ENCODE results near the gene GIGYF2.
A peak's percentile ranks its signal among the peaks of the same experiment; 100 is the strongest.

The GIGYF2 gene

GRCh38 chr2:232757905-232758304 lies 60.8 kb downstream of the GIGYF2 start:
- Histone ChIP-seq H3K4me3 (ENCODE audit: low read depth, low read length) (no peak overlapping the region), H3K4me1 (ENCODE audit: control insufficient read depth, insufficient read depth, low read length) (no peaks in the 10 kb centered on the region), H3K27ac (ENCODE audit: extremely low read depth, low read depth, low read length) (no peak overlapping the region), H3K36me3 (ENCODE audit: control insufficient read depth in 2 of 2, insufficient read depth in 1 of 2, low read length in 2 of 2) (peaks cover 30 to 71% of the 10 kb centered on the region in 2 experiments), H3K9me3 (ENCODE audit: control insufficient read depth, insufficient read depth, low read depth, low read length) (no peaks in the 10 kb centered on the region)
- ChIA-PET CTCF (interaction anchor here (0.6 to 0.9 kb wide), 2 partner anchors 40 to 150 kb away, joined by 3 to 6 read pairs; no protein-coding TSS in a partner anchor), POLR2A (no interaction called here)
- no peak for TF ChIP-seq ZNF792 (tag by site-specific recombination; IDR thresholded peaks at IDR 0.05)
- 0 out of 2 replicates have a peak, but pooled peaks have one; percentile 29 for TF ChIP-seq SP7 (tag by site-specific recombination; IDR thresholded peaks at IDR 0.05)
- no peak for TF ChIP-seq ZNF335 (tag by site-specific recombination; conservative IDR thresholded peaks at IDR 0.05)

GRCh38 chr2:232761301-232761907 lies 64.3 kb downstream of the GIGYF2 start:
- CTCF ChIA-PET = interaction anchor here (0.6 to 2.2 kb wide), 5 partner anchors 10 to 293 kb away, joined by 3 to 7 read pairs (median 5); no protein-coding TSS in a partner anchor
- H3K4me1 ChIP-seq (ENCODE audit: control insufficient read depth, insufficient read depth, low read length) = no peaks in the 10 kb centered on the region
- POLR2A ChIA-PET = no interaction called here
- peaks cover 14 to 78% of the 10 kb centered on the region in 2 experiments for H3K36me3 ChIP-seq (ENCODE audit: control insufficient read depth in 2 of 2, insufficient read depth in 1 of 2, low read length in 2 of 2)
- H3K27ac ChIP-seq (ENCODE audit: extremely low read depth, low read depth, low read length) = no peak overlapping the region
- TF ChIP-seq INSM2 (tag by site-specific recombination; IDR thresholded peaks at IDR 0.05) (no peak), ZNF292 (tag by site-specific recombination; IDR thresholded peaks at IDR 0.05; ENCODE audit: borderline replicate concordance, low read depth) (no peak), CTCF (tag by site-specific recombination; IDR thresholded peaks at IDR 0.05) (0 out of 2 replicates have a peak, but pooled peaks have one; percentile 26), ZNF654 (tag by site-specific recombination; IDR thresholded peaks at IDR 0.05; ENCODE audit: low read depth) (peak; percentile 54)
- no peaks in the 10 kb centered on the region for H3K9me3 ChIP-seq (ENCODE audit: control insufficient read depth, insufficient read depth, low read depth, low read length)
- no peak overlapping the region for H3K4me3 ChIP-seq (ENCODE audit: low read depth, low read length)

- CTCF ChIA-PET = interaction anchor here (0.5 to 0.7 kb wide), 3 partner anchors 99 to 482 kb away, joined by 3 to 4 read pairs (median 3); no protein-coding TSS in a partner anchor
Measured at GRCh38 chr2:232767866-232768265, 70.7 kb downstream of the GIGYF2 start.

GRCh38 chr2:232770207-232770606 lies 73.1 kb downstream of the GIGYF2 start:
- no peaks in the 10 kb centered on the region for H3K4me1 ChIP-seq (ENCODE audit: control insufficient read depth, insufficient read depth, low read length)
- no peak overlapping the region for H3K4me3 ChIP-seq (ENCODE audit: low read depth, low read length)
- H3K9me3 ChIP-seq (ENCODE audit: control insufficient read depth, insufficient read depth, low read depth, low read length) = no peaks in the 10 kb centered on the region
- H3K36me3 ChIP-seq (ENCODE audit: control insufficient read depth in 2 of 2, insufficient read depth in 1 of 2, low read length in 2 of 2) = peaks cover 13 to 71% of the 10 kb centered on the region in 2 experiments
- CTCF ChIA-PET = interaction anchor here (0.7 kb wide), 1 partner anchor 284 kb away, joined by 4 read pairs; no protein-coding TSS in a partner anchor
- POLR2A ChIA-PET = no interaction called here
- no peak overlapping the region for H3K27ac ChIP-seq (ENCODE audit: extremely low read depth, low read depth, low read length)
- TF ChIP-seq ZBTB1 (tag by site-specific recombination; IDR thresholded peaks at IDR 0.05) (no peak), GFI1B (tag by site-specific recombination; IDR thresholded peaks at IDR 0.05) (no peak), FEZF1 (tag by site-specific recombination; IDR thresholded peaks at IDR 0.05) (no peak), ZNF560 (tag by site-specific recombination; IDR thresholded peaks at IDR 0.05; ENCODE audit: borderline replicate concordance) (no peak), ZSCAN18 (tag by site-specific recombination; IDR thresholded peaks at IDR 0.05) (no peak), AEBP2 (tag by site-specific recombination; IDR thresholded peaks at IDR 0.05; ENCODE audit: borderline replicate concordance) (no peak), KLF8 (tag by site-specific recombination; IDR thresholded peaks at IDR 0.05) (no peak)

More at GRCh38 chr2:232767866-232768265, 70.7 kb downstream of the GIGYF2 start:
- no peak overlapping the region for H3K4me3 ChIP-seq (ENCODE audit: low read depth, low read length)
- H3K9me3 ChIP-seq (ENCODE audit: control insufficient read depth, insufficient read depth, low read depth, low read length) = no peaks in the 10 kb centered on the region
- H3K27ac ChIP-seq (ENCODE audit: extremely low read depth, low read depth, low read length) = no peak overlapping the region
- H3K4me1 ChIP-seq (ENCODE audit: control insufficient read depth, insufficient read depth, low read length) = no peaks in the 10 kb centered on the region
- no peak for TF ChIP-seq YY2 (tag by site-specific recombination; IDR thresholded peaks at IDR 0.05)
- no peak for TF ChIP-seq ZEB2 (tag by site-specific recombination; IDR thresholded peaks at IDR 0.05)
- no peak for TF ChIP-seq ZNF768 (tag by site-specific recombination; IDR thresholded peaks at IDR 0.05)
- no peak for TF ChIP-seq ZNF274 (IDR thresholded peaks at IDR 0.05; ENCODE audit: low read length)
- TF ChIP-seq ZNF274 (tag by site-specific recombination; IDR thresholded peaks at IDR 0.05; ENCODE audit: borderline replicate concordance) = no peak
- TF ChIP-seq KLF17 (tag by site-specific recombination; IDR thresholded peaks at IDR 0.05) = no peak
- no peak for TF ChIP-seq SCRT2 (tag by site-specific recombination; IDR thresholded peaks at IDR 0.05)
- no peak for TF ChIP-seq ZNF239 (tag by site-specific recombination; IDR thresholded peaks at IDR 0.05)
- POLR2A ChIA-PET = no interaction called here
- peaks cover 14 to 75% of the 10 kb centered on the region in 2 experiments for H3K36me3 ChIP-seq (ENCODE audit: control insufficient read depth in 2 of 2, insufficient read depth in 1 of 2, low read length in 2 of 2)

Measured in HEK293 (cell line).